Breast epithelium (tissue), 3 donors: ENCODE data around the gene TEAD1.

ENCODE experiments used
- CTCF ChIP-seq, 3 donors: fragments of 450-650 bp; IDR thresholded peaks; one replicate each; pipeline ENCODE4 v1.5.1; 2016 to 2017; ENCODE audit warnings: antibody characterized with exemption in 3 of 3, mild to moderate bottlenecking in 3 of 3, moderate library complexity in 3 of 3
- POLR2A ChIP-seq: fragments of 450-650 bp; IDR thresholded peaks from one replicate; pipeline ENCODE4 v1.6.1; 2016; ENCODE audit warnings: antibody characterized with exemption, mild to moderate bottlenecking, moderate library complexity
- POLR2AphosphoS5 ChIP-seq, 3 donors: sonication (generic); formaldehyde crosslinking; IDR thresholded peaks; one replicate each; pipeline ENCODE4 v1.6.1; 2017; ENCODE audit warnings: antibody characterized with exemption in 3 of 3

DNA sequence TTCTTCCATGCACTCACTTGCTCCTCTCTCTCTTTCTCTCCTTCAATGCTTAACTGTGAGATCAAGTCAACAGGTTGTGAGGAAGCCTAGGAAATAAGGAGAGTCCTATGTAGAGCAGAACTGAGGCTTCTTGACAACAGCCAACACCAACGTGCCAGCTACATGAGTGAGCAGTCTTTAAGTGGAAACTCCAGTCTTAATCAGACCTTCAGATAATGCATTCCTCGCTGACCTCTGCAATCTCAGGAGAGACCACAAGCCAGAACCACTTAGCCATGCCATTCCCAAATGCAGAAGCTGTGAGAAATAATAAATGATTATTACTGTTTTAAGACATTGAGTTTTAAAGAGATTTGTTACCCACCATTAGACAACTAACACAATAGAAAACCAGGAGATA, 6.1 kb upstream of the TEAD1 start:
- no peak for TF ChIP-seq CTCF (IDR thresholded peaks at IDR 0.05)
- TF ChIP-seq POLR2A = no peak
- no peak for TF ChIP-seq POLR2AphosphoS5 (IDR thresholded peaks at IDR 0.05)
